Measurements from ENCODE around the gene ARMCX5. TPM values are rescaled to one million over a fixed set of nuclear protein-coding genes. Genes with fewer than 3 reads are reported as not detected.
A peak's percentile ranks its signal among the peaks of the same experiment; 100 is the strongest.

Gene ARMCX5
- total RNA-seq, 1 experiment from 2014 or later, result 14.6 TPM

- Histone ChIP-seq H4K5ac (ENCODE audit: insufficient read length, low read depth, low read length) (no peak overlapping the region), H3K4ac (ENCODE audit: low read depth, low read length) (no peak overlapping the region), H4K20me1 (ENCODE audit: control insufficient read depth, insufficient read depth, insufficient read length) (no peaks in the 10 kb centered on the region), H3K4me1 (ENCODE audit: insufficient read depth, low read length) (no peaks in the 10 kb centered on the region), H3K18ac (ENCODE audit: insufficient read length, low read depth, low read length) (no peak overlapping the region), H3K79me2 (ENCODE audit: insufficient read depth, low read length) (no peaks in the 10 kb centered on the region), H2BK5ac (ENCODE audit: insufficient read length, low read length) (no peak overlapping the region), H2BK20ac (ENCODE audit: low read depth, low read length, poor library complexity, severe bottlenecking) (no peak overlapping the region), H4K8ac (replicated peaks; ENCODE audit: insufficient read length, low read depth, low read length) (no peak overlapping the region), H3K27ac (ENCODE audit: insufficient read length, low read depth, low read length) (no peak overlapping the region), H2BK120ac (ENCODE audit: low read depth, low read length, poor library complexity, severe bottlenecking) (no peak overlapping the region), H3T11ph (ENCODE audit: low read length) (no peak overlapping the region), H3K9me3 (ENCODE audit: control insufficient read depth, low read depth, low read length) (peaks cover 44% of the 10 kb centered on the region), H3K14ac (ENCODE audit: insufficient read depth, low read length) (no peak overlapping the region), H3K79me1 (ENCODE audit: insufficient read depth, low read depth, low read length, poor library complexity, severe bottlenecking) (no peaks in the 10 kb centered on the region), H3K9ac (ENCODE audit: extremely low read depth, insufficient read length, low read length) (no peak overlapping the region), H3K4me2 (ENCODE audit: insufficient read depth, insufficient read length, low read length) (no peak overlapping the region), H2AK5ac (ENCODE audit: insufficient read length, low read length) (no peak overlapping the region), H2AFZ (ENCODE audit: low read length) (no peak overlapping the region), H3K23me2 (ENCODE audit: insufficient read length, low read depth, low read length, poor library complexity, severe bottlenecking) (peaks cover 8% of the 10 kb centered on the region), H2BK12ac (ENCODE audit: insufficient read length, low read depth, low read length) (no peak overlapping the region), H3K23ac (ENCODE audit: insufficient read length, low read depth, low read length) (no peak overlapping the region), H3K27me3 (ENCODE audit: insufficient read depth, low read length) (no peaks in the 10 kb centered on the region), H2BK15ac (ENCODE audit: low read depth, low read length) (no peak overlapping the region), H3K56ac (ENCODE audit: insufficient read length, low read depth, low read length) (no peak overlapping the region), H4K91ac (ENCODE audit: insufficient read length, low read depth, low read length) (no peak overlapping the region)
- Mint-ChIP-seq H3K36me3 (ENCODE audit: insufficient read depth in 1 of 3, low read depth in 3 of 3) (peaks cover 11 to 19% (median 12%) of the 10 kb centered on the region in 3 experiments; a peak in 6 of 7 replicates), H3K27me3 (ENCODE audit: low read depth) (peaks cover 16% of the 10 kb centered on the region), H3K27ac (no peak overlapping the region; a peak in 1 of 7 replicates), H3K4me1 (peaks cover 5 to 6% of the 10 kb centered on the region in 2 experiments; a peak in 3 of 4 replicates), H3K9me3 (peaks cover 70 to 75% of the 10 kb centered on the region in 2 experiments), H3K4me3 (peak overlapping the region; percentile 79 to 89; a peak in 4 of 5 replicates)
- no peak for DNase-seq
- WGBS (ENCODE audit: extremely low coverage, insufficient read length, low lambda C conversion rate), result no CpG with 5 or more reads among the region's 23 CpGs
- TF ChIP-seq CTCF (conservative IDR thresholded peaks at IDR 0.05), result no peak
Measured at GRCh38 chrX:102650903-102651241, 51.6 kb downstream of the ARMCX5 start.

All from H9 (cell line).